Muscle of leg (tissue), 11 donors: ENCODE measurements around the gene TRIM29. TPM values are rescaled to one million over a fixed set of nuclear protein-coding genes. Genes with fewer than 3 reads are reported as not detected.

ENCODE experiments used
- DNase-seq: peaks from one replicate; pipeline ENCODE4 v3.0.0; 2013
- H3K27ac ChIP-seq: one replicate; pipeline ENCODE4 v1.5.1; 2013; ENCODE audit warnings: mild to moderate bottlenecking, low read length, control low read depth
- H3K27me3 ChIP-seq: one replicate; pipeline ENCODE4 v1.6.1; 2013; ENCODE audit warnings: low read length; ENCODE audit not compliant: control insufficient read depth, insufficient read depth
- H3K36me3 ChIP-seq: one replicate; pipeline ENCODE4 v1.6.1; 2013; ENCODE audit warnings: low read length; ENCODE audit not compliant: control insufficient read depth, insufficient read depth
- H3K4me1 ChIP-seq: one replicate; pipeline ENCODE4 v1.6.1; 2013; ENCODE audit warnings: low read length; ENCODE audit not compliant: control insufficient read depth, insufficient read depth
- H3K4me3 ChIP-seq: one replicate; pipeline ENCODE4 v1.5.1; 2013; ENCODE audit warnings: low read length, control low read depth
- H3K9me3 ChIP-seq: replicated peaks from 2 replicates; pipeline ENCODE4 v1.6.1; 2013; ENCODE audit warnings: low read depth, low read length; ENCODE audit not compliant: control insufficient read depth
- WGBS: methylation state at CpG from one replicate; pipeline ENCODE4 v1.1.5; 2013; ENCODE audit warnings: missing lambda C conversion rate; ENCODE audit not compliant: insufficient coverage; 5-methylcytosine and 5-hydroxymethylcytosine counted together
- polyA plus RNA-seq, 8 donors: library from polyadenylated mRNA; unstranded; fragments of 120-200 nt; gene quantifications; one replicate each; pipeline versions ENCODE4 v1.2.1 to v1.2.3, GENCODE V29; 2013; ENCODE audit warnings: inconsistent platforms in 1 of 8, low replicate concordance in 1 of 8; ENCODE audit not compliant: insufficient read length in 8 of 8, insufficient read depth in 1 of 8
- total RNA-seq: library from RNA; stranded (reverse); fragments of 120-200 nt; gene quantifications from one replicate; pipeline ENCODE4 v1.2.4, GENCODE V29; 2013

TRIM29 gene
- total and polyA plus RNA-seq, 9 donors, result 0.30 to 44.3 (median 0.52) TPM

DNA sequence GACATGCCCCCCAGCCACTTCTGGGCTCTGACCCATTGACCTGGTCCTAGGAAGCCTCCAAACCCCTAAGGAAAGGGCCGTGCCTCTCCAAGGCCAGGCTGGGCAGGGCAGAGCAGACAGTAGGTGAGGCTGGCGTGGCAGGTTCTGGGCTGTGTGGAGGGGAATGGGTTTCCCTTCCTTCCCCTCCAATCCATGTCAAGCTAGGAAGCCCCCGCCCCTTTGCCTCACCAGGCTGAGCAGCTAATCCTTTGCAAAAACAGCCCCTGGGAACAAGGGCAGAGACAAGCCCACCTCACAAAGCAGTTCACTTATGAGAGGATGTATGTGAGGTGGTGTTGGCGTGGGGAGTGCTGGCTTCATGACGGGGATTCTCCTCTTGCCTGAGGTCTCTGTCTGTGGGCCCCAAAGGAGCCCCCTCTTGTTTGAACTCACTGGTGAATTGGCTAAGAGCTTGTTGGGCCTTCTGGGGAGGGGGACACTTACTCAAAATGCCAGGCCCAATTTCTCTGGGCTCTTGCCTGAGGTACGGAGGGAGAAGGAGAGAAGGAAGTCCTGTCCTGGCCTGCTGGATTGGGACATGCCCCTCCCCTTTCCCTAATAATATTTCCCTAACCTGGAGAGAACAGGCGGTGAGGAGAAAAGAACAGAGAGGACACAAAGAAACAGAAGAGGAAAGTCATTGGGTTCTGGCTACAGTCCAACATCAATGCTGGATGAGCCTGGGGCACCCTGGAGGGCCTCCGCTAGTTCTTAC lies 1.6 kb upstream of the TRIM29 start:
- H3K4me1 ChIP-seq, result no peaks in the 10 kb centered on the region
- WGBS, result 69% methylated on average over 2 of the region's 8 CpGs
- H3K4me3 ChIP-seq, result no peak overlapping the region
- peaks cover 26% of the 10 kb centered on the region for H3K27me3 ChIP-seq
- H3K9me3 ChIP-seq, result no peaks in the 10 kb centered on the region
- DNase-seq, result no peak
- H3K27ac ChIP-seq, result no peak overlapping the region
- H3K36me3 ChIP-seq, result no peaks in the 10 kb centered on the region

DNA sequence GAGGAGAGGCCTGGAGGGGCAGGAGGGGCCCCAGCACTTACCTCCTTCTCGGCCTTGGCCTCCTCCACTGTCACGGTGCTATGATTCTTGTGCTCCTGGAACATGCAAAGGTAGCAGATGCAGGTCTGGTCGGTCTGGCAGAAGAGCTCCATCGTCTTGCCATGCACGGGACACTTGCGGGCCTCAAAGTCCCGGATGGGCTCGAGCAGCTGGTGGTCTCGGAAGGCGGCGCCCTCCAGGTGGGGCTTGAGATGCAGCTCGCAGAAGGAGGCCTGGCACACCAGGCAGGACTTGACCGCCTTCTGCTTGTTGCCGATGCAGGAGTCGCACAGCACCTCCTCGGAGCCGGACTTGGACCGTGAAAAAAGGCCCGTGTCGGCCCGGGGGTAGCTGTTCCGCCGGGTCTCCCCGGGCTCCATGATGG lies 714 bp downstream of the TRIM29 start:
- DNase-seq, result no peak
- H3K9me3 ChIP-seq, result no peaks in the 10 kb centered on the region
- no peaks in the 10 kb centered on the region for H3K36me3 ChIP-seq
- H3K27me3 ChIP-seq, result peaks cover 21% of the 10 kb centered on the region
- H3K27ac ChIP-seq, result no peak overlapping the region
- H3K4me3 ChIP-seq, result no peak overlapping the region
- WGBS, result 91% methylated on average over 24 of the region's 24 CpGs
- H3K4me1 ChIP-seq, result no peaks in the 10 kb centered on the region

DNA sequence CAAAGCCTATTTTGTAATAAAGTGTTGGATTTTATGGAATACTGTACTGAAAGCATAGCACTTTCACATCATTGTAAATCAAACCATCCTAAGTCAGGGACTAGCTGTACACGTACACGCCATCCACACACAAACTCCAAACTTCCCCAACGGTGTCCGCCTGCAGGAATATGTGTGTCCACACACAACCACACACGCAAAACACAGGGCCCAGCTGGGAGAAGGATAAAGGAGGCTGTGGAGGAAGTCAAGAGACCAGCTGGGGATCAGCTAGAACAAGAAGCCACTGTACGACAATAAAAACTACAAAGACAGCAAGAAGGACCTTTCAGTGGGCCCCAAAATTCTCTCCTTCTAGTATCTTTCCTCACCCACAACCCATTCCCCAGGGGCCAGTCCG lies 1.6 kb downstream of the TRIM29 start:
- Histone ChIP-seq H3K9me3 (no peaks in the 10 kb centered on the region), H3K36me3 (no peaks in the 10 kb centered on the region), H3K27ac (no peak overlapping the region), H3K27me3 (peaks cover 13% of the 10 kb centered on the region), H3K4me3 (no peak overlapping the region), H3K4me1 (no peaks in the 10 kb centered on the region)
- no peak for DNase-seq
- no CpG with 5 or more reads among the region's 7 CpGs for WGBS

DNA sequence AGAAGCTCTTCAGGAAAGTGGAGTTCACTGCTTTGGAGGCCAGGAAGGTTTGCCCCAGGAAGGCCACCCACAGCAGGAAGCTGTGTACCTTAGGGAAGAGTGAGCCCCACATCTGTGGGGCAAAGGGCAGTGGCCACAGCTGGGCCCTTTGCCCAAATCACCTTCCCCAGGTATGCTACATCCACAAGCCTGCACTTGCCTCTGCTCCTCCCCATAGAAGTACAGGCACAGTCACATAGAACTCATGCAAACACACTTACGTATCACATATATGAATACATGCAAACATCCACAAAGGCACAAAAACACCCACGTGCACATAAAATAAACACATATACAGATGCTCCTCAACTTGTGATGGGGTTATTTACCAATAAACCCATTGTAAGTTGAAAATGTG lies 2.1 kb downstream of the TRIM29 start:
- no peak overlapping the region for H3K27ac ChIP-seq
- no peaks in the 10 kb centered on the region for H3K36me3 ChIP-seq
- no CpG with 5 or more reads among the region's 2 CpGs for WGBS
- no peaks in the 10 kb centered on the region for H3K9me3 ChIP-seq
- no peak overlapping the region for H3K4me3 ChIP-seq
- H3K27me3 ChIP-seq, result peaks cover 12% of the 10 kb centered on the region
- no peak for DNase-seq
- H3K4me1 ChIP-seq, result no peaks in the 10 kb centered on the region

DNA sequence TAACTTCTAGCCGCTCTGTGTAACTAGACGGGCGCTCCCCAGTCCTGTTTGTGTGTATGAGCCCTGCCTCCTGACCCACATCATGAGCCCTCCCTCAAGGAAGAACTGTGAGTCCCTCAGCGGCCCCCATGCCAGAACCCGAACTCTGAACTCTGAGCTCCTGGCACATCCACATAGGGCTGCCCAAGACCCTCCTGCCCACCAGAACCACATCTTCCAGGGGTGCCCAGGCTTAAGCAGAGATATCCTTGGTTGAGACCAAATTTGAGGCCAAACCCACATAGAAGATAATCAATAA lies 3.0 kb downstream of the TRIM29 start:
- no peak overlapping the region for H3K4me3 ChIP-seq
- H3K9me3 ChIP-seq, result no peaks in the 10 kb centered on the region
- 92% methylated on average over 2 of the region's 5 CpGs for WGBS
- no peak overlapping the region for H3K27ac ChIP-seq
- DNase-seq, result no peak
- H3K36me3 ChIP-seq, result no peaks in the 10 kb centered on the region
- peaks cover 8% of the 10 kb centered on the region for H3K27me3 ChIP-seq
- no peaks in the 10 kb centered on the region for H3K4me1 ChIP-seq

DNA sequence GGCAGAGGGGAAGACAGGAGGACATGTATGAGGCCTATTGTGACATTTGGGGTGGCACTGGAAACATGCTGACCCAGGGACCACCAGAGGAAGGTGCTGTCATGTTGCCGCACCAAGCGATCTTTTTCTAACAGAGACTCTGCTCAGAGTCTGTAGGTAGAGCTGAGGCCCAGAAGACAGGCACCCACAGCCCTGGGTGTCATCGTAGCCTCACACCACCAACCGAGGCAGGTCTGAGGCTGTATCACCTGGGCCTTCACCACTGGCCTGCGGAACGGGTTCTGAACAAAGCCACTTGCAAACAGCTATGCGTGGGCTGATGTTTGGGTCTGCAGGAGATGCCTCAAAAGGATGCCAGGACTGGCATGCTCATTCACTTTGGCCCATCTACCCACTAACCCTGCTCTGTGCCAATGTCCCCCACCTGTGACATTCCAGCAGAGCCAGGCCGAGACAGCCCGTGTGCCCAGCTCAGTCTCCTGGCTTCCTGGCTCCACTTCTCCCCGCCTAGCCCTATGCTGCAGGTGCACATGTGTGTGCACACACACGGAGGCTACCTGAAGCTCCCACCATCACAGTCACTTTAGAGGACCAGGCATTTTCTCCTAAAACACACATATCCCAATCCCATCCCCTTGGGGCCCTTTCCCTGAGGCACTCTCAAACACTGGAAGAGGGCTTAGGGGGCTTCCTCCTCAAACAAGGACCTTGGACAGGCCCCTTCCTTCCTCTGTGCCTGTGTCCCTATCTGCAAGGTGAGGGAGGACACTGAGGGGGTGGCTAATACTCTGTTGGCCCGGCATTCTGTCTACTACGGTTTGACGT lies 3.6 kb downstream of the TRIM29 start:
- no peaks in the 10 kb centered on the region for H3K36me3 ChIP-seq
- H3K9me3 ChIP-seq, result no peaks in the 10 kb centered on the region
- no peak overlapping the region for H3K27ac ChIP-seq
- H3K27me3 ChIP-seq, result peaks cover 8% of the 10 kb centered on the region
- DNase-seq, result no peak
- whole genome bisulfite sequencing, result 86% methylated on average over 11 of the region's 14 CpGs
- no peak overlapping the region for H3K4me3 ChIP-seq
- H3K4me1 ChIP-seq, result no peaks in the 10 kb centered on the region

DNA sequence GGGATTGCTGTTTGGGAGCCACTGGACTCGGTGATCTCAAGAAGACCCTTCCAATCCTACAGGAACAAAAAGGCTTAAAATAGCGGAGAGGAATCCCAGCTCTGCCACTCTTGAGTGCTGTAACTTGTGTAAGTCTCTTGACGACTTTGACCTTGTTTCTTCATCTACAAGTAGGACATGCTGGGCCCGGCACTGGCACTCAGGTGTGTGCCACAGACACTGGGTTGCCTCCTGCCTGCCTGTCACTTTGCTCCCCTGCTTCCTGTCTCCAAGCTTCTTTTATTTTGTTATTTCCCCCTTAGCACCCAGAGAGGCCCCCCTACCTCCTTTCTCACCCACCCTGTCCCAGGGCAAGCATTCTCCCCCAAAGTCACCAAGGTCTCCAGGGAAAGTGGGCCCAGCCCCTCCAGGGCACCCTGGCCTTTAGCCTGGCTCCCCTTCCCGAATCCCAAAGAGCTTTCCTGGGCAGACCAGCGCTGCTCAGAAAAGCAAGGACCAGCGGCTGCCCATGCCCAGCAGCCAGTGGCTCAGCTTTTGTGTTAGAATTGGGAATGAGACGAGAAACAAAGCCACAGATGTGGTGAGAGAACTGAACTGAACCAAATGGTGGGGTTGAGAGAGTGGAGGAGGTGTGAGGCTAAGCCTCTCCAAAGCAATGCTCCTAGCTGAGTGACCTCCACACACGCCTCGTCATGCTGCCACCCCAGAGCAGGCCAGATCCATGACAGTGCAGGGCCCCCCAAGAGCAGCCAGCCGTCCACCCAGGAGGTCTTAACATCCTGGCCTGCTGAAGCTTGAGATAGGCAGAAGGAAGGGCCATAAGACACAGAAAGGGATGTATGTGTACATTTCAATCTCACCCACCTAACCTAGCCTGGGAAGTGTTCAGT lies 4.5 kb downstream of the TRIM29 start:
- Histone ChIP-seq H3K4me1 (peaks cover 3% of the 10 kb centered on the region), H3K27ac (no peak overlapping the region), H3K4me3 (no peak overlapping the region), H3K9me3 (no peaks in the 10 kb centered on the region), H3K36me3 (no peaks in the 10 kb centered on the region), H3K27me3 (peaks cover 7% of the 10 kb centered on the region)
- DNase-seq, result no peak
- WGBS, result 74% methylated on average over 9 of the region's 11 CpGs

DNA sequence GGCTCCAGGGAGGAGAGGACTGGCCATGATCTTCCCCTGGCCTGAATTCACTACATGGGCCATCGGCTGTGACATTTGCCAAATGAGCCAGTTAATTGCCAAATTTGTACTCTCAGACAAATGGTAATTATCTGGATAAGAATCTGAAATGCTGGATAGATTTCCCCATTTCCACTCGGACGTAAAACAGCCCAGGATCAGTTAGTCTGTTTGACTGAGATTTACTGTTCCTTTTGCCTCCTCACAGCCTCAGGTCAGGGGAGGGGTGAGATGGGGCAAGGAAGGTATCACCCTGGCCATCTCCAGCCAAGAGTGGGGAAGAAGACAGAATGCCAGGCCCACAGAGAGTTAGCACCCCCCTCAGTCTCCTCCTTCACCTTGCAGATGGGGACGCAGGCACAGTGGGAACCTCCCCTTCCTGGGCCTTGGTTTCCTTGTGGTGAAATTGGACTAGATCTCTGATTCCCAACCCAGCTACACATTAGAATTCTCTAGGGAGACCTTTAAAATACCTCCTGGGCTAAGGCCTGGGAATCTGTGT lies 5.2 kb downstream of the TRIM29 start:
- WGBS, result no CpG with 5 or more reads among the region's 4 CpGs
- H3K27ac ChIP-seq, result no peak overlapping the region
- DNase-seq, result no peak
- H3K4me1 ChIP-seq, result peaks cover 4% of the 10 kb centered on the region
- peaks cover 6% of the 10 kb centered on the region for H3K27me3 ChIP-seq
- no peaks in the 10 kb centered on the region for H3K36me3 ChIP-seq
- no peaks in the 10 kb centered on the region for H3K9me3 ChIP-seq
- H3K4me3 ChIP-seq, result no peak overlapping the region

DNA sequence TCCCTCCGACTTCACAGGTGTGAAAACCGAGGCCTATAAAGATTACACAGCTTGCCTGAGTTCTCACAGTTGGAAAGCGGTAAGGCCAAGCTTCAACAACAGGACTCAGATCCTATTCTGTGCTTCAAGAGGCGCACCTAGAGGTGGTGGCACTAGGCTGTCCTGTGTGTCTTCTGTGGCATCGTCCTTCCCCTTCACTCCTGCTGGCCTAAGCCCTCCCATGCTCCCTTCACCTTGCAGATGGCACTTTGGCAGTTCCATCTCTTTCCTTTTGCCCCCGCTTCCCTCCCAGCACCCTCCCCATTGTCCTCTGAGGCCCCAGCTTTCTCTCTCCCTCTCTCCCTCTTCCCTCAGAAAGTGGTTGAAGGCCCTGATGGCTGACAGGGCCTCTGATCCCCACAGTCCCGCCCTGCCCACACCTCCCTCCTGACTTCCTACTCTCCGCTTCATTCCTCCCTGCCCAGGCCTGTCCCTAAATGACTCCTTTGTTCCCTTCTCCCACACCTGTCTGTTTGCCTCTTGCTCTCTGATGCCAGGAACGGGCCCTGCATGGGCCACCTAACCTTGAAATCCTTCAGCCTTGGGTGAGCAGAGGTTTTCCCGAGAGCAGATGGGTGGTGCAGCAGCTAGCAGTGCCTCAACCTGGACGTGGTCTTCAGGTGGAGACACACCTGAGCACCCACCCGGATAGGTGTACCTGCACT lies 5.8 kb downstream of the TRIM29 start:
- H3K4me3 ChIP-seq, result no peak overlapping the region
- no peaks in the 10 kb centered on the region for H3K36me3 ChIP-seq
- WGBS, result 59% methylated on average over 12 of the region's 12 CpGs
- H3K27me3 ChIP-seq, result peaks cover 9% of the 10 kb centered on the region
- no peak overlapping the region for H3K27ac ChIP-seq
- DNase-seq, result no peak
- H3K9me3 ChIP-seq, result no peaks in the 10 kb centered on the region
- H3K4me1 ChIP-seq, result peaks cover 4% of the 10 kb centered on the region
